Left lobe of liver (tissue), 2 donors: ENCODE measurements around the gene ADH1B. TPM values are rescaled to one million over a fixed set of nuclear protein-coding genes. Genes with fewer than 3 reads are reported as not detected.
"Not testable (repeated sequence)": the region's sequence is repeated elsewhere in the genome, so short reads cannot be mapped to it uniquely, and the experiment has no call there.

Source experiments
- ATAC-seq: fragments of 200-7000 bp; cut with Tn5 transposase; one replicate; pipeline ENCODE4 v1.9.1; 2020; ENCODE audit warnings: mild to moderate bottlenecking, moderate library complexity
- DNase-seq: peaks from one replicate; pipeline ENCODE4 v3.0.0-alpha.2; 2020; ENCODE audit warnings: low spot score
- total RNA-seq: library from RNA; stranded (reverse); gene quantifications from one replicate; pipeline ENCODE4 v1.2.1, GENCODE V29; 2021
- donor health status: DM: no; HTN: no; CAD: no; lungs with moderate emphysema.
- donor health status: DM: no; HTN: yes; CAD: no.

The ADH1B gene
- 4,370 TPM for total RNA-seq

- DNase-seq (peak; percentile 58), ATAC-seq (peak; percentile 23)
Measured at GRCh38 chr4:99321241-99322191, at the start of gene ADH1B. Gene ADH1B, minus strand, starts transcription at chr4:99321401. Its CDS starts 70 bp downstream, at chr4:99321331.

- DNase-seq, ATAC-seq: not testable (repeated sequence)
Measured at GRCh38 chr4:99367817-99368216, 46.6 kb upstream of the ADH1B start.

GRCh38 chr4:99366491-99366890 is 45.3 kb upstream of the ADH1B start:
- no peak for DNase-seq
- no peak for ATAC-seq

GRCh38 chr4:99362768-99363167 is 41.6 kb upstream of the ADH1B start:
- DNase-seq (no peak), ATAC-seq (peak; percentile 38)

- DNase-seq (no peak), ATAC-seq (no peak)
Measured at GRCh38 chr4:99361899-99362275, 40.7 kb upstream of the ADH1B start.

- DNase-seq (no peak), ATAC-seq (peak; percentile 24)
Measured at GRCh38 chr4:99361268-99361898, 40.2 kb upstream of the ADH1B start.

- no peak for DNase-seq
- no peak for ATAC-seq
Measured at GRCh38 chr4:99359480-99360204, 38.4 kb upstream of the ADH1B start.

GRCh38 chr4:99357948-99358347 is 36.7 kb upstream of the ADH1B start:
- DNase-seq (no peak), ATAC-seq (no peak)

- ATAC-seq, result no peak
- DNase-seq, result no peak
Measured at GRCh38 chr4:99356992-99357391, 35.8 kb upstream of the ADH1B start.

GRCh38 chr4:99356149-99356548 is 34.9 kb upstream of the ADH1B start:
- not testable (repeated sequence) for DNase-seq, ATAC-seq

GRCh38 chr4:99352602-99353537 is 31.7 kb upstream of the ADH1B start, which contains the start of gene ADH1C:
Gene ADH1C, minus strand, starts transcription at chr4:99352746. Its CDS starts 71 bp downstream, at chr4:99352675.
- no peak for DNase-seq
- peak; percentile 67 for ATAC-seq

GRCh38 chr4:99351487-99351886 is 30.3 kb upstream of the ADH1B start:
- ATAC-seq (peak; percentile 16), DNase-seq (no peak)

GRCh38 chr4:99349338-99349737 is 28.1 kb upstream of the ADH1B start:
- ATAC-seq (peak; percentile 66), DNase-seq (no peak)

- ATAC-seq, result peak; percentile 11
- not testable (repeated sequence) for DNase-seq
Measured at GRCh38 chr4:99342624-99343023, 21.4 kb upstream of the ADH1B start.

- ATAC-seq (no peak), DNase-seq (no peak)
Measured at GRCh38 chr4:99341426-99341825, 20.2 kb upstream of the ADH1B start.

GRCh38 chr4:99339172-99339571 is 18.0 kb upstream of the ADH1B start:
- ATAC-seq (no peak), DNase-seq (no peak)

- no peak for DNase-seq
- peak; percentile 11 for ATAC-seq
Measured at GRCh38 chr4:99336553-99336952, 15.4 kb upstream of the ADH1B start.

- peak; percentile 66 for ATAC-seq
- no peak for DNase-seq
Measured at GRCh38 chr4:99334880-99335279, 13.7 kb upstream of the ADH1B start.

- DNase-seq (no peak), ATAC-seq (no peak)
Measured at GRCh38 chr4:99330648-99331047, 9.4 kb upstream of the ADH1B start.

- DNase-seq, result no peak
- no peak for ATAC-seq
Measured at GRCh38 chr4:99329876-99330275, 8.7 kb upstream of the ADH1B start.
